HUES6 (cell line): Measurements from ENCODE around the gene GAS2L2.

Experiments
- H3K27ac ChIP-seq: 2 replicates; pipeline ENCODE4 v1.7.0; 2013; ENCODE audit warnings: low read depth, mild to moderate bottlenecking, low read length, inconsistent platforms
- H3K27me3 ChIP-seq: 2 replicates; pipeline ENCODE4 v1.6.1; 2013; ENCODE audit warnings: low read length; ENCODE audit not compliant: control insufficient read depth, insufficient read depth
- H3K36me3 ChIP-seq: 2 replicates; pipeline ENCODE4 v1.6.1; 2013; ENCODE audit warnings: low read length; ENCODE audit not compliant: control insufficient read depth, insufficient read depth
- H3K4me1 ChIP-seq: 2 replicates; pipeline ENCODE4 v1.6.1; 2013; ENCODE audit warnings: low read length; ENCODE audit not compliant: control insufficient read depth, insufficient read depth
- H3K4me3 ChIP-seq: 2 replicates; pipeline ENCODE4 v1.5.1; 2013; ENCODE audit warnings: low read depth, low read length
- H3K9ac ChIP-seq: one replicate; pipeline ENCODE4 v1.6.1; 2013; ENCODE audit warnings: mild to moderate bottlenecking, low read length
- H3K9me3 ChIP-seq: 2 replicates; pipeline ENCODE4 v1.6.1; 2013; ENCODE audit warnings: low read depth, low read length; ENCODE audit not compliant: control insufficient read depth, insufficient read depth

The GAS2L2 gene

GRCh38 chr17:35744830-35745229 is 8.2 kb downstream of the GAS2L2 start:
- Histone ChIP-seq H3K9ac (no peak overlapping the region), H3K4me3 (no peak overlapping the region), H3K36me3 (no peaks in the 10 kb centered on the region), H3K27me3 (peaks cover 64% of the 10 kb centered on the region), H3K9me3 (no peaks in the 10 kb centered on the region), H3K4me1 (0 out of 2 replicates have a peak, but pooled peaks cover 7% of the 10 kb centered on the region), H3K27ac (no peak overlapping the region)

- Histone ChIP-seq H3K4me3 (no peak overlapping the region), H3K27ac (no peak overlapping the region), H3K9me3 (no peaks in the 10 kb centered on the region), H3K36me3 (no peaks in the 10 kb centered on the region), H3K9ac (no peak overlapping the region), H3K27me3 (peaks cover 64% of the 10 kb centered on the region), H3K4me1 (0 out of 2 replicates have a peak, but pooled peaks cover 3% of the 10 kb centered on the region)
Observed at GRCh38 chr17:35743626-35744328, 9.3 kb downstream of the GAS2L2 start.

GRCh38 chr17:35742896-35743477 is 10.1 kb downstream of the GAS2L2 start:
- Histone ChIP-seq H3K36me3 (no peaks in the 10 kb centered on the region), H3K9ac (no peak overlapping the region), H3K4me3 (no peak overlapping the region), H3K4me1 (0 out of 2 replicates have a peak, but pooled peaks cover 3% of the 10 kb centered on the region), H3K9me3 (no peaks in the 10 kb centered on the region), H3K27ac (no peak overlapping the region), H3K27me3 (peaks cover 64% of the 10 kb centered on the region)

- Histone ChIP-seq H3K27me3 (peaks cover 64% of the 10 kb centered on the region), H3K27ac (no peak overlapping the region), H3K9ac (no peak overlapping the region), H3K36me3 (no peaks in the 10 kb centered on the region), H3K4me3 (no peak overlapping the region), H3K9me3 (no peaks in the 10 kb centered on the region), H3K4me1 (0 out of 2 replicates have a peak, but pooled peaks cover 3% of the 10 kb centered on the region)
Observed at GRCh38 chr17:35742496-35742895, 10.5 kb downstream of the GAS2L2 start.

- Histone ChIP-seq H3K4me1 (0 out of 2 replicates have a peak, but pooled peaks cover 3% of the 10 kb centered on the region), H3K9ac (no peak overlapping the region), H3K27ac (no peak overlapping the region), H3K9me3 (no peaks in the 10 kb centered on the region), H3K27me3 (peaks cover 64% of the 10 kb centered on the region), H3K4me3 (peak overlapping the region; percentile 53), H3K36me3 (no peaks in the 10 kb centered on the region)
Observed at GRCh38 chr17:35740997-35741931, 11.8 kb downstream of the GAS2L2 start.

- Histone ChIP-seq H3K4me3 (no peak overlapping the region), H3K36me3 (no peaks in the 10 kb centered on the region), H3K9ac (no peak overlapping the region), H3K9me3 (no peaks in the 10 kb centered on the region), H3K27ac (no peak overlapping the region), H3K27me3 (peaks cover 64% of the 10 kb centered on the region), H3K4me1 (0 out of 2 replicates have a peak, but pooled peaks cover 3% of the 10 kb centered on the region)
Observed at GRCh38 chr17:35740216-35740615, 12.8 kb downstream of the GAS2L2 start.

GRCh38 chr17:35738519-35739133 is 14.4 kb downstream of the GAS2L2 start:
- H3K27me3 ChIP-seq: peaks cover 56% of the 10 kb centered on the region
- H3K9ac ChIP-seq: no peak overlapping the region
- no peak overlapping the region for H3K27ac ChIP-seq
- no peaks in the 10 kb centered on the region for H3K9me3 ChIP-seq
- H3K4me3 ChIP-seq: no peak overlapping the region
- no peaks in the 10 kb centered on the region for H3K36me3 ChIP-seq
- H3K4me1 ChIP-seq: 0 out of 2 replicates have a peak, but pooled peaks cover 3% of the 10 kb centered on the region

- Histone ChIP-seq H3K9me3 (no peaks in the 10 kb centered on the region), H3K4me1 (peaks cover 8% of the 10 kb centered on the region), H3K27me3 (peaks cover 40% of the 10 kb centered on the region), H3K9ac (no peak overlapping the region), H3K27ac (no peak overlapping the region), H3K36me3 (no peaks in the 10 kb centered on the region), H3K4me3 (no peak overlapping the region)
Observed at GRCh38 chr17:35736236-35736635, 16.8 kb downstream of the GAS2L2 start.

- Histone ChIP-seq H3K9ac (no peak overlapping the region), H3K9me3 (no peaks in the 10 kb centered on the region), H3K4me3 (no peak overlapping the region), H3K4me1 (peaks cover 18% of the 10 kb centered on the region), H3K27me3 (peaks cover 35% of the 10 kb centered on the region), H3K36me3 (no peaks in the 10 kb centered on the region), H3K27ac (no peak overlapping the region)
Observed at GRCh38 chr17:35735036-35735805, 17.8 kb downstream of the GAS2L2 start.

GRCh38 chr17:35734396-35734795 is 18.6 kb downstream of the GAS2L2 start:
- Histone ChIP-seq H3K9ac (no peak overlapping the region), H3K27me3 (peaks cover 27% of the 10 kb centered on the region), H3K4me1 (peaks cover 25% of the 10 kb centered on the region), H3K27ac (no peak overlapping the region), H3K4me3 (no peak overlapping the region), H3K9me3 (no peaks in the 10 kb centered on the region), H3K36me3 (no peaks in the 10 kb centered on the region)
